ENCODE results near the gene ATP5MG.

- TF ChIP-seq CTCF (IDR thresholded peaks at IDR 0.05; ENCODE audit: low read length) (peak; percentile 49), EZH2phosphoT487 (IDR thresholded peaks at IDR 0.05; ENCODE audit: low read length) (no peak), EZH2 (optimal IDR thresholded peaks at IDR 0.05; ENCODE audit: low read depth, low read length) (no peak)
Measured at GRCh38 chr11:118353084-118353710, 48.2 kb upstream of the ATP5MG start.

Data from MM.1S (cell line).